Measurements from ENCODE around the gene HYAL4. TPM values are rescaled to one million over a fixed set of nuclear protein-coding genes. Genes with fewer than 3 reads are reported as not detected.
"Not testable (repeated sequence)": the region's sequence is repeated elsewhere in the genome, so short reads cannot be mapped to it uniquely, and the experiment has no call there.

The HYAL4 gene
- total RNA-seq, 1 experiment from 2014 or later = not detected

GRCh38 chr7:123863461-123863860 is 18.5 kb downstream of the HYAL4 start:
- Histone ChIP-seq H3K27me3 (no peaks in the 10 kb centered on the region), H3K9me3 (replicated peaks) (0 out of 2 replicates have a peak, but pooled peaks cover 3% of the 10 kb centered on the region), H3K27ac (no peak overlapping the region), H3K4me3 (no peak overlapping the region), H3K36me3 (no peaks in the 10 kb centered on the region), H3K4me1 (no peaks in the 10 kb centered on the region)
- no peak for DNase-seq

DNA sequence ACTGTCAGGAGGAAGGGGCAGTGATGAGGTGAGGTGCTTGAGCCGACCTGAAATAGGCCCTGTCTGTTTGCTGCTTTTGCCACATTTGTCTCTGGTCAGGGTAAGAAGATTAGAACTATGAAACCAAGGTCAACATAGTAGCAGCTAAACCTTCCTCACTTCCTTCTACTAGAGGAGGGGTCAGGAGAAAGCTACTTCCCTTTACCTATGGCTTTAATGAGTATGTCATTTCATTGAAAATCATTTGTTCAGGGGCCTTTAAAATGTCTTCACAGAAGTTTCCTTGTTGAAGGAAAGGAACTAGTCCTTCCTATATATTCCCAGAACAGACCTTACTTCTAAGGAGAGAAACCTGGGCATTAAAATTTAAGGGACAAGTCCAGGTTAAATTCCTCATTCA is 19.0 kb downstream of the HYAL4 start:
- no peaks in the 10 kb centered on the region for H3K4me1 ChIP-seq
- H3K9me3 ChIP-seq (replicated peaks) = 0 out of 2 replicates have a peak, but pooled peaks cover 3% of the 10 kb centered on the region
- no peak for DNase-seq
- no peak overlapping the region for H3K27ac ChIP-seq
- no peaks in the 10 kb centered on the region for H3K36me3 ChIP-seq
- H3K27me3 ChIP-seq = no peaks in the 10 kb centered on the region
- no peak overlapping the region for H3K4me3 ChIP-seq

DNA sequence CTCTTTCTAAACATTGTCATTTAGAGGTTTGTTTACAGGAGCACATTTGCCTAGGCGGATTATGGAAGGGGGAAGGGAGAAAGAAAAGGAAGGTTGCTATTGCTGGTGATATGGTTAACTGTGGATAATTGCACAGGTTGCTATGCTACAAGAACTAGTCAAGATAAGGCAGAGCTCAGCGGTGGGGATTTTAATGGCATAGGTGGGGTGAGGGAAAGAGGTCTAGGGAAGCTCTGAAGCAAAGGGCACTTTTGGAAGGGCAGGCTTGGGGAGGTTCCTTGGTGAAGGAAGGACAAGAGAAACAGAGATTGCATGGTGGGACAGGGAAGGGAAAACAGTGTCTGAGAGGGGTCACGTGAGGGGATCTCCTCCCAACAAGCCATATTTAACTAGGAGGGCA is 19.5 kb downstream of the HYAL4 start:
- no peak overlapping the region for H3K27ac ChIP-seq
- no peaks in the 10 kb centered on the region for H3K27me3 ChIP-seq
- H3K36me3 ChIP-seq = no peaks in the 10 kb centered on the region
- 0 out of 2 replicates have a peak, but pooled peaks cover 3% of the 10 kb centered on the region for H3K9me3 ChIP-seq (replicated peaks)
- H3K4me1 ChIP-seq = no peaks in the 10 kb centered on the region
- no peak for DNase-seq
- H3K4me3 ChIP-seq = no peak overlapping the region

DNA sequence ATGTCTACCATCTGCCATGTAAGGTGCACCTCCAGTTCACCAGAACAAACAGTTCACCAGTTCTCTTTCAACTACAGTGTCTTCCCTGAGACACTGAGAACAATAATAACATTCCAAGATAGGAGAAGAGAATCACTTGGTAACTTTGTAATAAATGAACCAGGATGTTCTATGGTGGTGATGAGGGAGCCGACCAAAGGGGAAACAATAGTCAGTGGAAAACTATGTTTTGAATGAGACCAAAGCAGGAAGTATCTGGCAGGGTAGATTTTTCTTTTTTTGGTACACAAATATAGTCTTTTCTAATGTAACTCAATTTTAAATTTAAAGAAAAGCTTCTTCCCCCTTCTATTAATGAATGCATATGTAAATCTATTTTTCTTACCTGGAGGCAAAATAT is 20.0 kb downstream of the HYAL4 start:
- Histone ChIP-seq H3K9me3 (replicated peaks) (0 out of 2 replicates have a peak, but pooled peaks cover 3% of the 10 kb centered on the region), H3K27me3 (no peaks in the 10 kb centered on the region), H3K4me1 (no peaks in the 10 kb centered on the region), H3K27ac (no peak overlapping the region), H3K36me3 (no peaks in the 10 kb centered on the region), H3K4me3 (no peak overlapping the region)
- DNase-seq = no peak

GRCh38 chr7:123865517-123866117 is 20.6 kb downstream of the HYAL4 start:
- peak; percentile 44 to 79 for DNase-seq
- H3K27me3 ChIP-seq = no peaks in the 10 kb centered on the region

GRCh38 chr7:123867225-123867624 is 22.3 kb downstream of the HYAL4 start:
- H3K4me3 ChIP-seq = no peak overlapping the region
- no peak for DNase-seq

More at GRCh38 chr7:123865517-123866117, 20.6 kb downstream of the HYAL4 start:
- no peak overlapping the region for H3K27ac ChIP-seq
- H3K9me3 ChIP-seq (replicated peaks) = 0 out of 2 replicates have a peak, but pooled peaks cover 3% of the 10 kb centered on the region
- H3K4me3 ChIP-seq = no peak overlapping the region
- no peaks in the 10 kb centered on the region for H3K4me1 ChIP-seq
- H3K36me3 ChIP-seq = no peaks in the 10 kb centered on the region

GRCh38 chr7:123871998-123872867 is 27.3 kb downstream of the HYAL4 start:
- Histone ChIP-seq H3K4me3 (no peak overlapping the region), H3K27ac (no peak overlapping the region), H3K9me3 (replicated peaks) (no peaks in the 10 kb centered on the region), H3K27me3 (peaks cover 7% of the 10 kb centered on the region; the same call in 1 of the 2 replicates), H3K4me1 (no peaks in the 10 kb centered on the region), H3K36me3 (no peaks in the 10 kb centered on the region)
- DNase-seq = peak; percentile 47 to 75

More at GRCh38 chr7:123867225-123867624, 22.3 kb downstream of the HYAL4 start:
- H3K36me3 ChIP-seq = no peaks in the 10 kb centered on the region
- H3K4me1 ChIP-seq = no peaks in the 10 kb centered on the region
- 0 out of 2 replicates have a peak, but pooled peaks cover 3% of the 10 kb centered on the region for H3K9me3 ChIP-seq (replicated peaks)
- H3K27ac ChIP-seq = no peak overlapping the region
- no peaks in the 10 kb centered on the region for H3K27me3 ChIP-seq

GRCh38 chr7:123872908-123873307 is 27.9 kb downstream of the HYAL4 start:
- DNase-seq = no peak
- H3K36me3 ChIP-seq = no peaks in the 10 kb centered on the region
- H3K27me3 ChIP-seq = peaks cover 7% of the 10 kb centered on the region; the same call in 1 of the 2 replicates
- H3K27ac ChIP-seq = no peak overlapping the region
- H3K4me1 ChIP-seq = no peaks in the 10 kb centered on the region
- no peak overlapping the region for H3K4me3 ChIP-seq
- H3K9me3 ChIP-seq (replicated peaks) = no peaks in the 10 kb centered on the region

- DNase-seq = no peak
- Histone ChIP-seq H3K27ac (no peak overlapping the region), H3K9me3 (replicated peaks) (no peaks in the 10 kb centered on the region), H3K27me3 (peaks cover 12% of the 10 kb centered on the region), H3K36me3 (no peaks in the 10 kb centered on the region), H3K4me3 (no peak overlapping the region), H3K4me1 (no peaks in the 10 kb centered on the region)
These were observed 31.7 kb downstream of the HYAL4 start for GRCh38 chr7:123876557-123877256.

DNA sequence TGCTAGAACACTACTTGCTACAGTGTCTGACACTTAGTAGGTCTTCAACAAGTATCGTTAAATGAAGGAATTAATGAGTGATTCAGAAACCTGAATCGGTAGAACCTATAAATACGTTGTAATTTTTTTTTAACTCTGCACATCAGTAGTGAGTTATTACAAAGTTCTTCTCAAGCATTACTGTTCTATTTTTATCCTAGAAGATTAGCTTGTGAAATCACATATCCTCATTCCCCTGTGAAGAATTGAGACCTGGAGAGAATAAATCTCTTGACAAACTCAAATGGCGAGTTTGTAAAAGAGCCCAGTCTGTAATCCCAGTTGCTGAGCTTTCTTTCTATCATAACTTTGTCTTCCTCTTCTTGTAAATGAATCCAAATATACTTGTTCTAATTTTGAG is 34.7 kb downstream of the HYAL4 start:
- Histone ChIP-seq H3K27me3 (peaks cover 5% of the 10 kb centered on the region; the same call in 1 of the 2 replicates), H3K4me3 (no peak overlapping the region), H3K4me1 (no peaks in the 10 kb centered on the region), H3K9me3 (replicated peaks) (no peaks in the 10 kb centered on the region), H3K36me3 (no peaks in the 10 kb centered on the region), H3K27ac (no peak overlapping the region)
- DNase-seq = no peak

DNA sequence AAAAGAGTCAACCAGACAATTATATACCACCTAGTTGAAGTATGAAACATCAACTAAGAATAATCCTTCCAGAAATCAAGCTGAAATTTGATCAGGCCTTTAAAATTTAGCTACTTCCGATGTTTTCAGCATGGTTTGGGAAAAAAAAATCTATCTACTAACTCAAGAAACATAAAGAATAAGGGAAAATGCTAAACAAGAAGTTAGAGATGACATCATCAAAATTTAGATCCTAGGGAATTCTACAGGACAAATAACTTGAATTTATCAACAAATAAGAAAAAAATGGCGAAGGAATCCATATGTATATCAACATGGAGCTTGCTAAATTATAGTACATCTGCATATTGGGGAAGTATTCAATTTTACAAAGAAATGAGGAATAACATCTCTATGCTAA is 36.3 kb downstream of the HYAL4 start:
- no peak for DNase-seq
- H3K4me1 ChIP-seq = no peaks in the 10 kb centered on the region

GRCh38 chr7:123883154-123883553 is 38.2 kb downstream of the HYAL4 start:
- no peak overlapping the region for H3K4me3 ChIP-seq
- no peaks in the 10 kb centered on the region for H3K36me3 ChIP-seq
- no peaks in the 10 kb centered on the region; the same call in 1 of the 2 replicates for H3K9me3 ChIP-seq (replicated peaks)
- no peaks in the 10 kb centered on the region for H3K4me1 ChIP-seq
- no peak for DNase-seq
- H3K27ac ChIP-seq = no peak overlapping the region
- H3K27me3 ChIP-seq = peaks cover 5% of the 10 kb centered on the region; the same call in 1 of the 2 replicates

More for the DNA sequence above, 36.3 kb downstream of the HYAL4 start:
- Histone ChIP-seq H3K4me3 (no peak overlapping the region), H3K9me3 (replicated peaks) (no peaks in the 10 kb centered on the region; the same call in 1 of the 2 replicates), H3K36me3 (no peaks in the 10 kb centered on the region), H3K27ac (no peak overlapping the region), H3K27me3 (peaks cover 5% of the 10 kb centered on the region; the same call in 1 of the 2 replicates)

DNA sequence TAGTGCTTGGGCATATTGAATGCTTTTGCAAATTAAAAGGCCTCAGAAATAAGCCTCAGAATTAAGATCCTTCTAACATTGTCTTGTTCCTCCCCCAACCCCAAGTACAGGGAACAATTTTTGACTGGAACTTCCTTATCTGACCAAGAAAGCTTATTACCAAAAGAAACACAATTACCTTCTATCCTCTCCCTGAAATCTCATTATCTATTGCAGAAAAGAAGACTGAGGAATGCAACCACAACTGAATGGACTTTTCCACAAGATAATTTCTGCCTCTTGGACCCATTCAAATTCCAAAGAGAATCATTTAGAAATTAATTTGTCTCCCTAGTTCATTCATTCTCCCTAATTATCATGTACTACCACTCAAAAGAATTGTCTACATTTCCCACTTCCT is 43.2 kb downstream of the HYAL4 start:
- no peaks in the 10 kb centered on the region for H3K4me1 ChIP-seq
- H3K27ac ChIP-seq = no peak overlapping the region
- H3K27me3 ChIP-seq = no peaks in the 10 kb centered on the region
- H3K36me3 ChIP-seq = no peaks in the 10 kb centered on the region
- no peaks in the 10 kb centered on the region; the same call in 1 of the 2 replicates for H3K9me3 ChIP-seq (replicated peaks)
- no peak for DNase-seq
- H3K4me3 ChIP-seq = no peak overlapping the region

GRCh38 chr7:123894753-123895152 is 49.8 kb downstream of the HYAL4 start:
- not testable (repeated sequence) for H3K27me3 ChIP-seq; H3K9me3 ChIP-seq (replicated peaks); H3K36me3 ChIP-seq; H3K4me1 ChIP-seq; H3K4me3 ChIP-seq; H3K27ac ChIP-seq; DNase-seq

GRCh38 chr7:123901101-123901500 is 56.1 kb downstream of the HYAL4 start:
- Histone ChIP-seq H3K27ac (no peak overlapping the region), H3K27me3 (no peaks in the 10 kb centered on the region), H3K4me3 (no peak overlapping the region), H3K9me3 (replicated peaks) (no peaks in the 10 kb centered on the region), H3K36me3 (no peaks in the 10 kb centered on the region), H3K4me1 (no peaks in the 10 kb centered on the region)
- DNase-seq = no peak

Data from SJCRH30 (cell line).